Calu3 (cell line): ENCODE measurements around the gene FAM20C. TPM values are rescaled to one million over a fixed set of nuclear protein-coding genes. Genes with fewer than 3 reads are reported as not detected.

Experiments
- BruUV-seq: library from RNA; stranded (reverse); fragments of 400-500 nt; replicated peaks from 2 replicates; lab custom pipeline; 2021; lab: Mats Ljungman, UMichigan
- CTCF ChIA-PET: fragments of 300-600 bp; sonication (Branson Sonifier 250); formaldehyde crosslinking; loops from one replicate; lab custom pipeline; 2022; ENCODE audit warnings: antibody characterized with exemption; lab: Charles Lee
- DNase-seq: peaks from one replicate; pipeline ENCODE4 v3.0.0; 2022
- H3K27ac Mint-ChIP-seq: one replicate; pipeline ENCODE4 v1.8.0; 2022; ENCODE audit warnings: mixed read lengths; ENCODE audit not compliant: unreplicated experiment
- H3K27me3 Mint-ChIP-seq: one replicate; pipeline ENCODE4 v1.8.0; 2022; ENCODE audit warnings: mixed read lengths; ENCODE audit not compliant: unreplicated experiment
- H3K36me3 Mint-ChIP-seq: one replicate; pipeline ENCODE4 v1.8.0; 2022; ENCODE audit warnings: mild to moderate bottlenecking, moderate library complexity, mixed read lengths; ENCODE audit not compliant: insufficient read depth, unreplicated experiment
- H3K4me1 Mint-ChIP-seq: one replicate; pipeline ENCODE4 v1.8.0; 2022; ENCODE audit warnings: mild to moderate bottlenecking, low read depth, mixed read lengths; ENCODE audit not compliant: unreplicated experiment
- H3K4me3 Mint-ChIP-seq: one replicate; pipeline ENCODE4 v1.8.0; 2022; ENCODE audit warnings: mild to moderate bottlenecking, low read depth, moderate library complexity, mixed read lengths; ENCODE audit not compliant: unreplicated experiment
- H3K9me3 Mint-ChIP-seq: one replicate; pipeline ENCODE4 v1.8.0; 2022; ENCODE audit warnings: low read depth, mixed read lengths; ENCODE audit not compliant: unreplicated experiment
- CTCF ChIP-seq: fragments of 200-600 bp; IDR thresholded peaks from one replicate; pipeline ENCODE4 v1.8.0; 2022; ENCODE audit warnings: antibody characterized with exemption; ENCODE audit not compliant: unreplicated experiment
- intact Hi-C: fragments of 100-400 bp; cut with micrococcal nuclease; formaldehyde crosslinking; loops from one replicate; pipeline ENCODE4 v1.10.0; 2022; ENCODE audit not compliant: unreplicated experiment
- total RNA-seq: library from RNA; stranded (reverse); gene quantifications from 2 replicates; pipeline ENCODE4 v1.2.3, GENCODE V29; 2022

FAM20C gene
- total RNA-seq, 1 experiment from 2014 or later = 9.1 TPM

DNA sequence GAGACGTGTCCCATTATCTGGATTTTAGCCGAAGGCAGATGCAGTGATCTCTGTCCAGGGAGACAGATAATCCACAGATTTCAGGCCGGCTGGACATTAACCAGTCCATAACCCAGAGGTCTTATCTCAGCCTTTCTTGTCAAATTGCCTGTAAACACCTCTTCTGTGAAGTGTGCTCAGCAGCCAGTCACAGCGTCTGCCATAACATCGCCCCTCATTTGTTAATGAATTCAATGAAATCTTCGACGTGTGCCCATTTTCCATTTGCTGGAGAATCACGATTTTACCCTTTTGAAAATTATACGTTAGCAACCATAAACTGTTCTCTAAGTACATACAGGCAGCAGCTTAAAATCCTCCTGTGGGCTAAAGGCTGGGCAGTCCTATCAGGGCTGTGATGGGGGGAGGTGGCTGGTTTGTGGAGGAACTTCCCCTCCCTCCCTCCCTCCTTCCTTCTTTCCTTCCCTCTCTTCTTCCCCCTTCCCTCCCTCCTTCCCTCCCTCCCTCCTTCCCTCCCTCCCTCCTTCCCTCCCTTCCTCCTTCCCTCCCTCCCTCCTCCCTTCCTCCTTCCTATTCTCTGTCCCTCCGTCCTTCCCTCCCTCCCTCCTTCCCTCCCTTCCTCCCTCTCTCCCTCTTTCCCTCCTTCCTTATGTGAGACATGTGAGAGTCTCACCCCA, 26.6 kb upstream of the FAM20C start:
- no peak for TF ChIP-seq CTCF
- H3K36me3 Mint-ChIP-seq = peaks cover 10% of the 10 kb centered on the region
- DNase-seq = no peak
- BruUV-seq = no TSS peak
- H3K4me1 Mint-ChIP-seq = peaks cover 16% of the 10 kb centered on the region
- H3K27me3 Mint-ChIP-seq = peaks cover 100% of the 10 kb centered on the region
- no peak overlapping the region for H3K4me3 Mint-ChIP-seq
- H3K9me3 Mint-ChIP-seq = peaks cover 2% of the 10 kb centered on the region
- CTCF ChIA-PET = interaction anchor here (0.7 to 1.3 kb wide), 3 partner anchors 12 to 110 kb away, joined by 3 to 4 read pairs (median 3); partner anchors contain the start of gene FAM20C
- intact Hi-C loops = no loop called here
- H3K27ac Mint-ChIP-seq = no peak overlapping the region

DNA sequence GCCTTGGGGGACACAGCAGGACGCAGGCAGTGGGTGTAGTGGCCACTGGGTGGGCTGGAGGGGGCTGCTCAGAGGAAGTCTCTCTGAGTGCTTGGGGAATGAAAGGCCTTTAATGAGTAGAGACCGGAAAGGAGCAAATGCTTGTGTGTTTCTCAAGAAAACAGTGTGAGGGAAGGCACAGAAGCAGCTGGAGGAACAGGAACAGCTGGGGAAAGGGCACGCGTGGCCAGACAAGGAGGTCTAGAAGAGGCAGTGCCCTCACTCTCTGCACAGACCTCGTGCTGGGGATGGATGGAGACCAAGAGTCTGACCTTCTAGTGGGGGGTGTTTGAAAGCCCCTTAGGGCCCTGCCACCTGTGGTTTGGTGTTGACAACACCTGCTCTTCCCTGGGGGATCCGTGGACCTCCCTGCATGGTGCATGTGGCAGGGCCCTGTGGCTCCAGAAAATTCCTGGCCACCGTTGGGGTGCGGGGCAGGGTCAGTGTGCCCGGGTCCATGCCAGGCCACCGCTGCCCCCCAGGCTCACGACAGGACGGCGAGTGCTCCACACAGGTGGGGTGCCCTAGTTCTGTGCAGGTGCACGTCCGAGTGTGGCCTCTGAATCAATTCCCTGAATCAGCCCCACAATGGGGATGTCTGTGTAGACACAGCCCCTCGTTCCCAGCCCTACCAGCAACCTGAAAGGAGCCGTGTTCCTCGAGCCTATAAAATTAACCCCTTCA, 25.9 kb upstream of the FAM20C start:
- CTCF ChIA-PET = interaction anchor here (0.7 kb wide), 1 partner anchor 11 kb away, joined by 4 read pairs; no protein-coding TSS in a partner anchor
- Mint-ChIP-seq H3K27ac (no peak overlapping the region), H3K4me1 (peaks cover 16% of the 10 kb centered on the region), H3K27me3 (peaks cover 100% of the 10 kb centered on the region), H3K36me3 (peaks cover 6% of the 10 kb centered on the region), H3K9me3 (peaks cover 2% of the 10 kb centered on the region), H3K4me3 (no peak overlapping the region)
- no peak for DNase-seq
- intact Hi-C loops = no loop called here
- TF ChIP-seq CTCF = no peak
- BruUV-seq = no TSS peak

GRCh38 chr7:167090-167855, 25.1 kb upstream of the FAM20C start:
- no peak overlapping the region for H3K4me3 Mint-ChIP-seq
- BruUV-seq = no TSS peak
- H3K4me1 Mint-ChIP-seq = peaks cover 16% of the 10 kb centered on the region
- H3K36me3 Mint-ChIP-seq = peaks cover 6% of the 10 kb centered on the region
- H3K27me3 Mint-ChIP-seq = peaks cover 100% of the 10 kb centered on the region
- TF ChIP-seq CTCF = no peak
- no peak overlapping the region for H3K27ac Mint-ChIP-seq
- DNase-seq = no peak
- CTCF ChIA-PET = interaction anchor here (1.4 kb wide), 1 partner anchor 15 kb away, joined by 3 read pairs; no protein-coding TSS in a partner anchor
- H3K9me3 Mint-ChIP-seq = peaks cover 2% of the 10 kb centered on the region
- intact Hi-C loops = no loop called here
